ENCODE results near the gene CRKL.

- no peak for TF ChIP-seq CTCF (conservative IDR thresholded peaks at IDR 0.05)
- no peak for TF ChIP-seq ZFX (IDR thresholded peaks at IDR 0.05)
Measured at GRCh38 chr22:20972933-20973577, 55.8 kb downstream of the CRKL start.

All from C4-2B (cell line).